H7 (cell line): ENCODE data around the gene DUSP14. TPM values are rescaled to one million over a fixed set of nuclear protein-coding genes. Genes with fewer than 3 reads are reported as not detected.

ENCODE experiments used
- DNase-seq: peaks from one replicate; pipeline ENCODE4 v3.0.0; 2012
- H3K27me3 ChIP-seq: 2 replicates; pipeline ENCODE4 v1.6.0; 2011; ENCODE audit warnings: mild to moderate bottlenecking, low read length; ENCODE audit not compliant: control insufficient read depth, insufficient read depth
- H3K36me3 ChIP-seq: replicated peaks from 2 replicates; pipeline ENCODE4 v1.5.1; 2011; ENCODE audit warnings: low read length; ENCODE audit not compliant: control insufficient read depth, insufficient read depth
- H3K4me3 ChIP-seq: 2 replicates; pipeline ENCODE4 v1.5.1; 2011; ENCODE audit warnings: low read depth, mild to moderate bottlenecking, control low read depth, low read length, moderate library complexity; ENCODE audit not compliant: insufficient read depth
- total RNA-seq: library from RNA; depleted of rRNA; stranded (reverse); fragments of >200 nt; shearing (Covaris generic); gene quantifications from 2 replicates; pipeline ENCODE4 v1.2.3, GENCODE V29; 2014

The DUSP14 gene
- total RNA-seq, 1 experiment from 2014 or later: 31.9 TPM

DNA sequence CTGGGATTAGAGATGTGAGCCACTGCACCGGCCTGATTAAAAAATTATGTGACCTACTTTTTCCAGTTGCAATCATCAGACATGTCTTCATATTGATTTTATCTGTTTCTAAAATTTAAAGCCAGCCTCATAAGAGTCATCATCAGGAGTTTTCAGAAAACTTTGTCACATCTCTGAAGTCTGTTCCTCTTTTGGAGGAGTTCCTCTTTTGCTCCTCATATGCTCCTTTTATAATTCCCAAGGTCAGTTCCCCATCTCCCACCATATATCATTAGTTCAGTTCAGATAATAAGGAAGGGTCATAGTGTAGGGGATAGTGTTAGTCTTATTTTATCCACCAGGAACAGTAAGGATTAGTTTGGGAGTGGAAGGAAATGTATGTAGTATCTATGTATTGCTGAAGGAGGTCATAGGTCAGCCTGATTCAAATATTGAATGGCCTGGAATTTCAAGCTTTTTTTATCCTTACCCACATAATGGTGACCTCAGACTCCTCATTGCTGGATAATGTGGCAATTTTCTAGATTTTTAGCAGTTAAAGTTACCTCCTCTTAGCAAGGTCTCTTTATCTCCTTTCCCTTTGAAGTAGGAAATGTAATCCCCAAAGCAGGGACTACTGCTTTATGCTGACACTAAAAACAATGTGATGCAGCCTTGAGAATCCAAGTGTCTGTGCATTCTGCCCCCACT lies 13.8 kb upstream of the DUSP14 start:
- H3K36me3 ChIP-seq: peaks cover 12% of the 10 kb centered on the region; the same call in 1 of the 2 replicates
- no peaks in the 10 kb centered on the region for H3K27me3 ChIP-seq
- DNase-seq: no peak
- no peak overlapping the region for H3K4me3 ChIP-seq

DNA sequence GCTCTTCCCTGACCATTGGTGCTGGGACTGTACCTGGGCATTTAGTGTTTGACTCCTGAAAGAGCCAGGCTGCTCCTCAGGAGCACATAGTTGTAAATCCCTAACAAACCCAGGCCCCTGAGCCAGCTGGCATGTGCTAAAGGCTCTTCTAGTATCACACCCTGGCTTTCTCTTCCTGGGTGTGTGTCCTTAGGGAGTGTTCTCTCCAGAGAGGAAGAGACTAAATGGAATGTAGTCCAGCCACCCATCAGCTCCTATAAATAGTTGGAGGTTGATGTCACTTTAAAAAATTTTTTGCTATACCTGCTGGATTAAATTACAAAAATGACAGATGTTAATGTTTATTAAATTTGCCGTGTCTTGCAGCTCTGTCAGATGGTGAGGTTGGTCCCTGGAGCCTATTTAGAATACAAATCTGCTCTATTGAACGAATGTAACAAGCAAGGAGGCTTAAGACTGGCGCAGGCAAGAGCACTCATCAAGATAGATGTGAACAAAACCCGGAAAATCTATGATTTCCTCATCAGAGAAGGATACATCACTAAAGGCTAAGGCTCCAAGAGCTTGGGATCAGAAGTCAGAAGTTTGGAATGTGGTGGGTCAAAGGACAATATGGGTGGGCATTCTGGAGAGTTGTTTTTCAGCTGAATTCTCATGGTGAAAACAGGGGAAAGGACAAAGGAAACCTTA lies 13.1 kb upstream of the DUSP14 start:
- H3K4me3 ChIP-seq: no peak overlapping the region
- no peaks in the 10 kb centered on the region for H3K27me3 ChIP-seq
- no peak for DNase-seq
- H3K36me3 ChIP-seq: peaks cover 12% of the 10 kb centered on the region; the same call in 1 of the 2 replicates

DNA sequence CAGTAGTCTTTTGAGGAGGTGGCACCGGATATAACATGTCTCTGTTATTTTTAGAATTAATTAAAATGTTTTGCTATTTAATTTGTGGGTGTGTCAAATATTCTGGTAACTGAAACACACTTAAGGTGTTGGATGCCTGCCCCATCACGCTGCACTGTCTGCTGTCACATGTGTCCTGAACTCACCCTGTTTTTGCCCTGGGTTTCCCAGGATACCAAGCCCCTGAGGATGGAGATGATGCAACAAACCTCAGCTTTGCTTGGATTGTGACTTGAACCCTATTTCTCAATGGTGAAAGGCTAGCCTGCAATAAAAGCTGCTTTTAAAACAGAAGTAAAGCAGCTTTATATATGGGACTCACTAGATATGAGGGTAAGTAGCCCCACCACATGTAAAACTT lies 11.5 kb upstream of the DUSP14 start:
- Histone ChIP-seq H3K27me3 (no peaks in the 10 kb centered on the region), H3K4me3 (no peak overlapping the region), H3K36me3 (peaks cover 12% of the 10 kb centered on the region; the same call in 1 of the 2 replicates)
- no peak for DNase-seq

DNA sequence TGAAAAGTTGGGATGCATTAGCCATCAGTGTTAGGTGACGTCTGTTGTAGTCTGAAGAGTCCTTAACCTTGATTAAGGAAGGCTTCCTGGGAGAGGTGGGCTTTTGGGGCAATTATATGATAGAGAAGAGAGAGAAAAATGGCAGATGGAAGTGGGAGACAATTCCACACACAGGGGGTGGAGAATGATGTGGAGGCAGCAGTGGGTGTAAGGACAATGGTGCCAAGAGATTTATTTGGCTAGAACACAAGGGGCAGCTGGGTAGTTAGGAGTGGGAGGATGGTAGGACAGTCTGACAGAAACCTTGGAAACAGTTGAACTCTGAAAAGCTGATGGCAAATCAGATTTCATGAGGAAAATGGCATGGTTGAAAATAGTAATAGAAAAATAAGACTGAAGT lies 10.7 kb upstream of the DUSP14 start:
- no peak for DNase-seq
- Histone ChIP-seq H3K27me3 (no peaks in the 10 kb centered on the region), H3K36me3 (peaks cover 12% of the 10 kb centered on the region; the same call in 1 of the 2 replicates), H3K4me3 (no peak overlapping the region)

- Histone ChIP-seq H3K4me3 (no peak overlapping the region), H3K36me3 (peaks cover 10% of the 10 kb centered on the region; the same call in 1 of the 2 replicates), H3K27me3 (no peaks in the 10 kb centered on the region)
- no peak for DNase-seq
Observed at GRCh38 chr17:37480427-37480826, 9.3 kb upstream of the DUSP14 start.

GRCh38 chr17:37481001-37481665 lies 8.6 kb upstream of the DUSP14 start:
- H3K4me3 ChIP-seq: no peak overlapping the region
- no peaks in the 10 kb centered on the region for H3K27me3 ChIP-seq
- H3K36me3 ChIP-seq: peaks cover 8% of the 10 kb centered on the region; the same call in 1 of the 2 replicates
- DNase-seq: no peak

DNA sequence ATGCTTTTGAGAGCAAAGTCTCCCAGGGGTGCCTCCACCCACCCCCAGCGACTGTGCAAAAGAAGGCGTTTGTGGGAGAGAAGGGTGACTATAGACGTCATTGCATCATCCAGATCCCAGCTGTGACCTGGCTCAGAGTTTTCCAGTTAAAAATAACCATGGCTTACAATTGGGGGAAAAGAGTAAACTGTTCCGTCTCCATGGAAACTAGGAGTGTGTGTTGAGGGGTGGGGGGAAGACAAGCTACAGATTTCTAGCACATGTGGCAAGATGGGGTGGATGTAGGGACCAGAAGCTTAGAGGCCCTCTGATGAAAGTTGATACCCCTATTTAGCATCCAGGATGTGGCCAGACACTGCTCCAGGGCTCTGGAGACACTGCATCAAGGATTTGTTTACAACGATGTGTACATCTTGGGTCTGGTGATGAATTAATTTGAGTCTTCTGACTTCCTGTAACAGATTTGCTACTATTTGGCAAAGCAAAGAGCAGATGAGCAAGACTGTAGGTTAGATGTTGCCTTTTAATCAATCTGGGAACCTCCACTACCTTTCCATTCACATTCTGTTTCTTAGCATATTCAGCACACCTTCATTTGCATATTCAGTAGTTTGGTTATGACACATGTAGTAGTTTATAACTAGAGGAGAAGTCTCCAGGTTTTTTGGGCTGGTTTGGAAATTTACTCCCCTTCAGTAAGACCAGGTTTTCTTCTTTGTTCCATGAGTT lies 6.2 kb upstream of the DUSP14 start:
- Histone ChIP-seq H3K36me3 (no peaks in the 10 kb centered on the region), H3K27me3 (0 out of 2 replicates have a peak, but pooled peaks cover 2% of the 10 kb centered on the region), H3K4me3 (no peak overlapping the region)
- DNase-seq: peak; percentile 50

DNA sequence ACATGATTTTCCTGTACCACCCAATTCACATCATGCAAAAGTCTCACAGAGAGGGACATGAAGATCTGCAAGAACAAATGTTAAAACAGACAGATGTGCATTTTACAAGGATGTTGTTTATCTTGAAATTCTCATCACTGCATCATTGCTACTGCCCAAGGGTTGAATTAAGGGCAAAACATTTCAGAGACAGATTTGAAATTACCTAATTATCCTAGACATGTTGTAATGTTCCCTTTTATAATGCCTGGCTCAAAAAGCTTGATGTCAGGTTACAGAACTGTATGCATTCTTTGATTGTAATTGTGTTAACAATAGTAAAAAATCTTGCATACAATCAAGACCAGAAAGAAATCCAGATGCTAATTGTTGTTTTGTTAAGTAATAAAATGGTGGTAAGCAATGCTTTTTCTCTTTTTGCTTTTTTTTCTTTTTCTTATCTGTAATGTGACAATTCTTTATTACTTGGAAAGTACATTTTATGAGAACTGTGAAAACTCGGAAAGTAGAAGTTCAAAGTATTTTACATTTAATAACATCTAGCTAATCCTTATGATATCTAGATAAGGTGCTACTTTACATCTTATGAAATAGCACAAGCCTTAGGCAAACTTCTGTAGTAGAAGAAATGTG lies 3.6 kb upstream of the DUSP14 start:
- DNase-seq: no peak
- Histone ChIP-seq H3K27me3 (peaks cover 3% of the 10 kb centered on the region; the same call in 1 of the 2 replicates), H3K36me3 (no peaks in the 10 kb centered on the region), H3K4me3 (no peak overlapping the region)

GRCh38 chr17:37488009-37488604 lies 1.6 kb upstream of the DUSP14 start:
- Histone ChIP-seq H3K4me3 (peak overlapping the region; percentile 73), H3K36me3 (no peaks in the 10 kb centered on the region), H3K27me3 (peaks cover 3% of the 10 kb centered on the region; the same call in 1 of the 2 replicates)
- peak; percentile 62 for DNase-seq

GRCh38 chr17:37488607-37489196 lies 989 bp upstream of the DUSP14 start:
- peak overlapping the region; percentile 73 for H3K4me3 ChIP-seq
- no peaks in the 10 kb centered on the region for H3K36me3 ChIP-seq
- H3K27me3 ChIP-seq: peaks cover 3% of the 10 kb centered on the region; the same call in 1 of the 2 replicates
- DNase-seq: peak; percentile 85

DNA sequence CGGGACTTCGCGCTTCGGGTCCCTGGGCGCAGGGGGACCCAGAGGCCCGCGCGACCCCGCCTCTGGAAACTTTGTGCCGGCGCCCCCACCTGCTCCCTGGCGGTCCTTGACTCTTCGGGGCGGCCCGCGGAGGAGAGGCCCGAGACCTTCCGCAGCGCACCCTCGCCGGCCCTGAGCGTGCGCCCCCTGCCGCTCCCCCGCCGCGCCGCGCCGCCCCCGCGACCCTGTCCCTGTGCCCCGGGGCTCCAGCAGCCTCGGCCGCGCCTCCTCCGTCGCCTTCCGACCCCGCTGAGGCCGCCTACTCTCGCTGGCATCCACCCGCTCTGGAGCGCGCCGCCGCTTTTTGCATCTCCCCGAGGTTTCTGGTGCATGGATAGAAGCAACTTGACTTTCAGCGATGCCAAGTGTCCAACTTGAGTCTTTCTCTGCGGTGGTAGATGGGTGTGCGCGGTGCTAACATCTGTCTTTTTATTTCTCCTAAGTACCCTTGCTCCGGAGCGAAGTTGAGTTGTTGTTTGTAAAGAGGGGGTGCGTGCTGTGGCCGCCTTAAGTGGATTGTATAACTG lies 414 bp downstream of the DUSP14 start:
- peaks cover 3% of the 10 kb centered on the region; the same call in 1 of the 2 replicates for H3K27me3 ChIP-seq
- DNase-seq: no peak
- no peaks in the 10 kb centered on the region for H3K36me3 ChIP-seq
- H3K4me3 ChIP-seq: peak overlapping the region; percentile 72

- H3K4me3 ChIP-seq: peak overlapping the region; percentile 72
- H3K27me3 ChIP-seq: peaks cover 3% of the 10 kb centered on the region; the same call in 1 of the 2 replicates
- DNase-seq: peak; percentile 72
- no peaks in the 10 kb centered on the region for H3K36me3 ChIP-seq
Observed at GRCh38 chr17:37490638-37491614, 1.2 kb downstream of the DUSP14 start.
